Ovary (tissue), 9 donors: ENCODE measurements around the gene SLC1A5. TPM values are rescaled to one million over a fixed set of nuclear protein-coding genes. Genes with fewer than 3 reads are reported as not detected.

Experiments
- DNase-seq, 5 donors: peaks; one replicate each; pipeline ENCODE4 v3.0.0-alpha.2; 2019 to 2020
- H3K27ac ChIP-seq, 2 donors: fragments of 200-600 bp; one replicate each; pipeline versions ENCODE4 v1.5.1 to v1.8.0; 2019 to 2022
- H3K27me3 ChIP-seq: fragments of 200-600 bp; one replicate; pipeline ENCODE4 v1.8.0; 2022
- H3K36me3 ChIP-seq: fragments of 200-600 bp; sonication (generic); one replicate; pipeline ENCODE4 v1.5.1; 2019
- H3K4me1 ChIP-seq: one replicate; pipeline ENCODE4 v1.8.1; 2013; ENCODE audit warnings: mild to moderate bottlenecking, moderate library complexity; ENCODE audit not compliant: insufficient read depth
- H3K4me3 ChIP-seq: fragments of 200-600 bp; sonication (generic); one replicate; pipeline ENCODE4 v1.5.1; 2017
- H3K9me3 ChIP-seq, 2 donors: fragments of 200-600 bp in 1 of 2; sonication (generic) in 1 of 2; one replicate each; pipeline versions ENCODE4 v1.5.1 to v1.8.1; 2013 to 2019; ENCODE audit warnings: mild to moderate bottlenecking in 1 of 2, moderate library complexity in 1 of 2
- EP300 ChIP-seq: sonication (generic); formaldehyde crosslinking; IDR thresholded peaks from one replicate; pipeline ENCODE4 v1.6.1; 2017; ENCODE audit warnings: antibody characterized with exemption
- POLR2A ChIP-seq: fragments of 450-650 bp; IDR thresholded peaks from one replicate; pipeline ENCODE4 v1.6.1; 2017; ENCODE audit warnings: antibody characterized with exemption, mild to moderate bottlenecking, moderate library complexity
- WGBS, 3 donors: extraction: QIAGEN DNeasy Blood & Tissue Kit in 1 of 3; methylation state at CpG; one replicate each; pipeline versions ENCODE4 v1.1.5 to v1.1.7; 2013 to 2017; 5-methylcytosine and 5-hydroxymethylcytosine counted together
- intact Hi-C, 4 donors: fragments of 100-400 bp; cut with DNase I; formaldehyde crosslinking; loops; one replicate each; pipeline versions ENCODE4 v1.11.0 to v1.15.1; 2022 to 2023
- polyA plus RNA-seq, 2 donors: library from polyadenylated mRNA; stranded (reverse); fragments of 200-250 nt in 1 of 2; fragments of 350-450 nt in 1 of 2; fragmentation: Illumina TruSeq in 1 of 2; extraction: RNeasy Lipid Tissue Mini Kit (QIAGEN cat#74804) in 1 of 2; gene quantifications; one replicate each; pipeline ENCODE4 v1.2.3, GENCODE V29; 2013 to 2014
- total RNA-seq, 7 donors: library from RNA; depleted of rRNA in 2 of 7; stranded (reverse); fragments of >200 nt in 2 of 7; fragmentation: NEBNext Ultra II Directional in 3 of 7; extraction: Animal tissue kit (Norgen Biotek cat#: 25700) in 3 of 7; gene quantifications; one replicate each; pipeline versions ENCODE4 v1.1.0 to v1.2.4, GENCODE V29; 2016 to 2023
- TF ChIP-seq, protein P1 (sequence below), 3 donors: fragments of 450-650 bp in 2 of 3; fragments of 200-600 bp in 1 of 3; IDR thresholded peaks; one replicate each; pipeline versions ENCODE4 v1.5.1 to v1.8.0; 2016 to 2022; ENCODE audit warnings: antibody characterized with exemption in 3 of 3, mild to moderate bottlenecking in 1 of 3
- donor health status: DM: no; HTN: no; CAD: no; lungs with moderate emphysema.
- donor health status: DM: no; HTN: no; CAD: no.
- donor health status: Bipolar disorder and iron deficiency.
- donor health status: DM: yes; HTN: yes; CAD: no.
- donor health status: DM: no; HTN: no; CAD: no.
- donor health status: DM: yes; HTN: yes; CAD: no.

The SLC1A5 gene
- total and polyA plus RNA-seq, 9 donors: 26.8 to 339 (median 61.6) TPM

DNA sequence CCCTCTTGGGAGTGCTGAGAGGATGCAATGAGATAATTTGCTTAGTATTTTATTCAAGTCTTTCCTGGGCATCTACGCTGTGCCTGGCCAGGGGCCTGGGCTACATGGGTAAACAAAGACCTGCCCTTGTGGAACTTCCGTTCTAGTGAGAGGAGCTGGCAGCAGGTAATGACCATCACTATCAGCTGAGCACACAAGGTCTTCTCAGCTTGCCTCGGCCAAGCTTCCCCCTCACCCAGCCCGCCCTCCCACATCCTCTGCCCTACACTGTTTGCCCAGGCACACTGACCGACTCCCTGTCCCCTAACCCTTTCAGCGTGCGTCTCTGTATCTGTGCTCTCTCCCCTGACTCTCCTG lies 51.1 kb downstream of the SLC1A5 start:
- H3K36me3 ChIP-seq: no peaks in the 10 kb centered on the region
- DNase-seq: peak in 1 of 5 donors; percentile 26
- no peak overlapping the region for H3K4me3 ChIP-seq
- intact Hi-C loops: no loop called here
- no peaks in the 10 kb centered on the region for H3K9me3 ChIP-seq
- WGBS, 3 donors: 9 to 37% (median 26%) methylated on average over 7 of the region's 7 CpGs
- TF ChIP-seq, protein P1, sequence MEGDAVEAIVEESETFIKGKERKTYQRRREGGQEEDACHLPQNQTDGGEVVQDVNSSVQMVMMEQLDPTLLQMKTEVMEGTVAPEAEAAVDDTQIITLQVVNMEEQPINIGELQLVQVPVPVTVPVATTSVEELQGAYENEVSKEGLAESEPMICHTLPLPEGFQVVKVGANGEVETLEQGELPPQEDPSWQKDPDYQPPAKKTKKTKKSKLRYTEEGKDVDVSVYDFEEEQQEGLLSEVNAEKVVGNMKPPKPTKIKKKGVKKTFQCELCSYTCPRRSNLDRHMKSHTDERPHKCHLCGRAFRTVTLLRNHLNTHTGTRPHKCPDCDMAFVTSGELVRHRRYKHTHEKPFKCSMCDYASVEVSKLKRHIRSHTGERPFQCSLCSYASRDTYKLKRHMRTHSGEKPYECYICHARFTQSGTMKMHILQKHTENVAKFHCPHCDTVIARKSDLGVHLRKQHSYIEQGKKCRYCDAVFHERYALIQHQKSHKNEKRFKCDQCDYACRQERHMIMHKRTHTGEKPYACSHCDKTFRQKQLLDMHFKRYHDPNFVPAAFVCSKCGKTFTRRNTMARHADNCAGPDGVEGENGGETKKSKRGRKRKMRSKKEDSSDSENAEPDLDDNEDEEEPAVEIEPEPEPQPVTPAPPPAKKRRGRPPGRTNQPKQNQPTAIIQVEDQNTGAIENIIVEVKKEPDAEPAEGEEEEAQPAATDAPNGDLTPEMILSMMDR (IDR thresholded peaks at IDR 0.05): no peak
- TF ChIP-seq EP300 (no peak), POLR2A (no peak)
- H3K27ac ChIP-seq: peak overlapping the region in 1 of 2 donors; percentile 39
- peaks cover 13% of the 10 kb centered on the region for H3K4me1 ChIP-seq
- H3K27me3 ChIP-seq: no peaks in the 10 kb centered on the region

DNA sequence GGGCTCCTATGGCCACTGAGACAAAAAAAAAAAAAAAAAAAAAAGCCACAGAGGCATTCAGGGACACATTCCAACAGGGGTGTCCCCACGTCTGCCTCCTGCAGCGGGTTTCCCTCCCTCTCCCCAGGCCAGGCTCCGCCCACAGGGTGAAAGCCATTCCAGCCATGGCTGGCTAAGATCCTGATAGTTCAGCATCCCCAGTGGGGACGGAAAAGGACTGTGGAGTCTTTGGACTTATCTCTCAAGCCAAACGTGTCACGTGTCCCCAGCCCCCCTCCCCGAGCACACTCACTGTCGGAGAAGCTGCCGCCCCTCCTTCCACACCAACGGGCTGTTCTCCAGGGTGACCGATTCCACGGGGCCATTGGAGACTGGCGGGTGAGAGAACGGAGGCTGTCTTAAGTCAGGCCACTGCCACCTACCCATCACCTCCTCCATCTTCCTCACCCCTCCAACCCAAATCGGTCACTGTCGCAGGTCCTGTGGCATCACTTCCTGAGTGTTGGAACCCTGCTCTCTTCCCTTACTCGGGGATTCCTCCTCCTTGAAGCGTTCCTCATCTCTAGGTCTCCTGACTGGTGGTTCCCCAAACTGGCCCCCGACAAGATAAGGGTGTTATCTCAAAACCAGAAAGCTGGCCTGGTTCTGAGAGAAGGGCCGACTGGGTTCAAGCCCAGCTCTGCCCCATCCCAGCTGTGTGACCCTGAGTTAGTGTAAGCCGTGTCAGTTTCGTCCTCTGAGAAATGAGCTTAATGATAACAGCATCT lies 51.7 kb downstream of the SLC1A5 start:
- intact Hi-C loops: no loop called here
- 29 to 42% (median 30%) methylated on average over 22 of the region's 22 CpGs for WGBS, 3 donors
- Histone ChIP-seq H3K27ac (peak overlapping the region in 1 of 2 donors; percentile 39), H3K4me3 (no peak overlapping the region), H3K27me3 (no peaks in the 10 kb centered on the region), H3K9me3 (no peaks in the 10 kb centered on the region), H3K4me1 (peaks cover 13% of the 10 kb centered on the region), H3K36me3 (no peaks in the 10 kb centered on the region)
- DNase-seq: peak in 2 of 5 donors; percentile 39 to 45
- TF ChIP-seq EP300 (no peak), POLR2A (no peak)
- TF ChIP-seq, protein P1 (IDR thresholded peaks at IDR 0.05): no peak

DNA sequence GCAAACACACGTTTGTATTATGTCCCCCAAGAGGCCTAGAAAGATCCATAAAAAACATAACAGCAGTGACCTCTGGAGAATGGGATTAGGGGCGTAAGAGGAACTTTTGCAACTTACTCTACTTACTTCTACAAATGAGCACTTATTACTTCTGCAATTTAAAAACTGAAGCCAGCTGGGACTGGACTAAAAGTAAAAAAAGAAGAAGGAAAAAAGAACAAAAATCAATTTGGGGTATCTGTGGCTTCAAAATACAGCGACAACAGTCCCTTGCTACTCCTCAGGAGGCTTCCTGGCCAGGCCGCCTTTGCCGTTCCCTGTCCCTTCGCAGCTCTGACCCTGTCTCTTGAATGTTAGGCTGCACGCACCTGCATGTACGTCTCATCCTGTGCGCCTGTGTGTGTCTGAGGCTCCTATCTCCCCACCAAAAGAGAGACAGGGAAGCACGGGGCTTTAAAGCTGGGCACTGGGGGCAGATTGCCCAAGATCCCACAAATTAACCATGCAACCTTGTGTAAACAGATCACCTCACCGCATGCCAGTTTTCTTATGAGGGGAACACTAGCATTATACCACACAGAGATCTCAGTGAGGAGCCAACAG lies 54.6 kb downstream of the SLC1A5 start:
- Histone ChIP-seq H3K9me3 (no peaks in the 10 kb centered on the region), H3K27ac (no peak overlapping the region), H3K36me3 (no peaks in the 10 kb centered on the region), H3K4me3 (no peak overlapping the region), H3K4me1 (peaks cover 13% of the 10 kb centered on the region), H3K27me3 (no peaks in the 10 kb centered on the region)
- 89 to 91% (median 90%) methylated on average over 11 of the region's 11 CpGs for WGBS, 3 donors
- no peak for DNase-seq
- intact Hi-C loops: no loop called here
- TF ChIP-seq, protein P1 (IDR thresholded peaks at IDR 0.05): no peak
- TF ChIP-seq EP300 (no peak), POLR2A (no peak)

DNA sequence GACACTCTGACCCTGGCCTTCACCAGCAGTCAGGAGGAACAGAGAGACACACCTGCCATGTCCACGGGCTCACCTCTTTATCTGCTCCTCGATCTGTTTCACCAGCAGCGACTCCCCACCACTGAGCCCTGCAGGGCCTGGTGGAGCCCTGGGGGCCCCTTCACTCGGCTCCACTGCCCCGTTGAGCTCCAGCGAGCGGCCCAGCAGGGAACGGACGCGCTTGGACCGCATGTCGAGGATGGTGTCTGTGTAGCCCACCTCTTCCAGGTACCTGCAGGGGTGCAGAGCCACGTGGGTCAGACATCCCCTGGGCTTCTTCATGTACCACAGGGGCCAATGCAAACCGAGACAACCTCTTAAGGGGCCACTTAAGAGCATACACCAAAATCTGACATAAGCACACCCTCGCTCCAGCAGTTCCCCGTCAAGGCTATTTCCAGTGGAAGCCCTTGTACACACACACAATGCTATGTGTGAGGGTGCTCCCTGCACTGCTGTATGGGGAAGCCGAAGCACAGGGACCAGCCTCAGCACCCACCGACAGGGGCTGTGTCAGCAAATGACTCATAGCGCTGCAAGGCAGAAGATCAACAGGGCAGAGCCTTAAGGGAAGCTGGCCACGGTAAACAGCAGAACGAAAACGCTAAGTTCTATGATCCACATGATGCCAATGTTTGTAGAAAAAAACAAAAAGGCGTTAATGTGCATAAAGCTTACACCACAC lies 55.3 kb downstream of the SLC1A5 start:
- Histone ChIP-seq H3K4me3 (no peak overlapping the region), H3K36me3 (no peaks in the 10 kb centered on the region), H3K27me3 (no peaks in the 10 kb centered on the region), H3K4me1 (peaks cover 13% of the 10 kb centered on the region), H3K27ac (no peak overlapping the region), H3K9me3 (no peaks in the 10 kb centered on the region)
- 81 to 84% (median 82%) methylated on average over 23 of the region's 23 CpGs for WGBS, 3 donors
- TF ChIP-seq EP300 (no peak), POLR2A (no peak)
- TF ChIP-seq, protein P1 (IDR thresholded peaks at IDR 0.05): no peak
- no peak for DNase-seq
- intact Hi-C loops: no loop called here
